Measurements from ENCODE around the gene TUBA4A.

DNA sequence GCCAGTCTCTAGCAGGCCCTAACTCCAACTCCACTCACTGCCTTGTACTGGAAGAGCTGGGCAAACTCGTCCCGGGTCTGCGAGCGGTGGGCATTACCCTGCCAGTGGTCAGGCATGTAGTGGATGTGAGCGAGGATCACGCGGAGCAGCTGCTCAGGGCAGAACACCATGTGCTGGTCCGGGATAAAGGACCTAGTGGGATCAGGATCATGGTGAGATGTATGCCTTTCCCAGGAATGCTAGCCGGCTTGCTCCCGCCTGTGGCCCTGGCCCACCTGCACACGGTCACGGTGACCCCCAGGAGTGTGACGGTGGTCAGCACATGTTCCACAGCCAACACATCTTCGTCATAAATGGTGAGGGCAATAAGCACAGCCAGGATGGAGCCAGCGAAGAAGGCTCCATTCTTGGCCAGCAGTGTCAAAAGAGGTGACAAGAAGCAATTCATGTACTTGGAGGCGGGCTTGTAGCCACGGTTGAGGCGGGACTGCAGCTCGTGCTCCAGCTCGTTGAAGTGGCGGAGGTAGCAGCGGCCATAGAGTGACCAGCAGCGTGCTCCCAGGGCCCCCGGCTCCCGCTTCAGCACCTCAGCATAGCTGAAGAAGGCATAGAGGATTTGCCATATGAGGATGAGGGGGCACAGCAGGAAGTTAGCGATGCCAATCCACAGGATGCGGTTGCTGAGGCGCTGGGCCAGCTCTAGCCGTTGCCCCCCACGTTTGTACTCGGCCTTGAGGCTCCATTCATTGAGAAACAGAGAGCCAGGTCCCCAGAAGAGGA is 29.7 kb downstream of the TUBA4A start:
- TF ChIP-seq, protein P1, sequence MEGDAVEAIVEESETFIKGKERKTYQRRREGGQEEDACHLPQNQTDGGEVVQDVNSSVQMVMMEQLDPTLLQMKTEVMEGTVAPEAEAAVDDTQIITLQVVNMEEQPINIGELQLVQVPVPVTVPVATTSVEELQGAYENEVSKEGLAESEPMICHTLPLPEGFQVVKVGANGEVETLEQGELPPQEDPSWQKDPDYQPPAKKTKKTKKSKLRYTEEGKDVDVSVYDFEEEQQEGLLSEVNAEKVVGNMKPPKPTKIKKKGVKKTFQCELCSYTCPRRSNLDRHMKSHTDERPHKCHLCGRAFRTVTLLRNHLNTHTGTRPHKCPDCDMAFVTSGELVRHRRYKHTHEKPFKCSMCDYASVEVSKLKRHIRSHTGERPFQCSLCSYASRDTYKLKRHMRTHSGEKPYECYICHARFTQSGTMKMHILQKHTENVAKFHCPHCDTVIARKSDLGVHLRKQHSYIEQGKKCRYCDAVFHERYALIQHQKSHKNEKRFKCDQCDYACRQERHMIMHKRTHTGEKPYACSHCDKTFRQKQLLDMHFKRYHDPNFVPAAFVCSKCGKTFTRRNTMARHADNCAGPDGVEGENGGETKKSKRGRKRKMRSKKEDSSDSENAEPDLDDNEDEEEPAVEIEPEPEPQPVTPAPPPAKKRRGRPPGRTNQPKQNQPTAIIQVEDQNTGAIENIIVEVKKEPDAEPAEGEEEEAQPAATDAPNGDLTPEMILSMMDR (IDR thresholded peaks at IDR 0.05) = no peak
- no peak for TF ChIP-seq POLR2A (IDR thresholded peaks at IDR 0.05)
